ENCODE results near the gene POLR2E. TPM values are rescaled to one million over a fixed set of nuclear protein-coding genes. Genes with fewer than 3 reads are reported as not detected.
A peak's percentile ranks its signal among the peaks of the same experiment; 100 is the strongest.

The POLR2E gene
- total and polyA plus RNA-seq, 10 of the 15 experiments (the other 5 are each of a cell fraction or from before 2014, with no cell fraction given): 4.0 to 487 (median 200) TPM

GRCh38 chr19:1107661-1108261, 12.6 kb upstream of the POLR2E start:
- ATAC-seq: no peak
- FAIRE-seq: no peak
- intact Hi-C loops (cut with micrococcal nuclease; ENCODE audit: unreplicated experiment) (no loop called here), in situ Hi-C loops (cut with MboI) (loop anchor here (5.0 kb wide), 1 partner anchor 95 kb away; no protein-coding TSS in a partner anchor)
- RAD21 ChIA-PET (ENCODE audit: unreplicated experiment): interaction anchor here (1.3 kb wide), 1 partner anchor 13 kb away, joined by 3 read pairs; no protein-coding TSS in a partner anchor
- peaks cover 9% of the 10 kb centered on the region for H3K79me2 ChIP-seq (ENCODE audit: control insufficient read depth, insufficient read depth, low read length)
- H3K36me3 ChIP-seq (ENCODE audit: control insufficient read depth in 2 of 2, insufficient read depth in 2 of 2, low read length in 1 of 2): peaks cover 0 to 17% of the 10 kb centered on the region in 2 experiments; a peak in 2 of 4 replicates
- SMC1A ChIA-PET (ENCODE audit: uncharacterized antibody, unreplicated experiment): no interaction called here
- WGBS (ENCODE audit: insufficient coverage, insufficient replicate concordance, low lambda C conversion rate, missing lambda C conversion rate): 38% methylated on average over 25 of the region's 25 CpGs
- no peak overlapping the region for H3K4me2 ChIP-seq (ENCODE audit: control insufficient read depth, insufficient read depth)
- no peaks in the 10 kb centered on the region for H3K9me3 ChIP-seq (replicated peaks; ENCODE audit: control insufficient read depth, insufficient read depth, low read length)
- peaks cover 10% of the 10 kb centered on the region for H3K4me1 ChIP-seq (ENCODE audit: control insufficient read depth, insufficient read depth, low read length)
- no TSS peak for BruUV-seq (replicated peaks)
- no peak overlapping the region for H3K9ac ChIP-seq (ENCODE audit: control insufficient read depth, insufficient read depth, low read length)
- CTCF ChIA-PET: interaction anchor here (1.5 kb wide), 1 partner anchor 86 kb away, joined by 6 read pairs; no protein-coding TSS in a partner anchor
- no peak for DNase-seq (ENCODE audit: low read depth, low spot score)
- H3K27me3 ChIP-seq (replicated peaks in 1 of 2; ENCODE audit: control insufficient read depth in 2 of 2, insufficient read depth in 2 of 2, low read length in 1 of 2): no peaks in the 10 kb centered on the region
- H2AFZ ChIP-seq (ENCODE audit: control insufficient read depth, low read depth, low read length): no peak overlapping the region
- H3K27ac ChIP-seq (ENCODE audit: control insufficient read depth, insufficient read depth): no peak overlapping the region
- POLR2A ChIA-PET: no interaction called here
- H4K20me1 ChIP-seq (ENCODE audit: control insufficient read depth, insufficient read depth): no peaks in the 10 kb centered on the region; the same call in 1 of the 2 replicates
- no peak overlapping the region for H3K4me3 ChIP-seq
- TF ChIP-seq ZNF384 (IDR thresholded peaks at IDR 0.05; ENCODE audit: borderline replicate concordance, low read depth, low read length) (no peak), POLR2AphosphoS2 (IDR thresholded peaks at IDR 0.05; ENCODE audit: low read depth, low read length) (peak; percentile 40; the same call in 1 of the 2 replicates), RUNX3 (IDR thresholded peaks at IDR 0.05; ENCODE audit: low read length) (peak; percentile 27), STAT3 (IDR thresholded peaks at IDR 0.05; ENCODE audit: low read depth, low read length) (no peak), POLR2A (IDR thresholded peaks at IDR 0.05; ENCODE audit: low read depth, low read length) (peak; percentile 52), SRF (IDR thresholded peaks at IDR 0.05; ENCODE audit: low read depth in 2 of 2, low read length in 2 of 2) (no peak), CBFB (IDR thresholded peaks at IDR 0.05; ENCODE audit: low read depth) (peak; percentile 50; the same call in 1 of the 2 replicates), BACH1 (IDR thresholded peaks at IDR 0.05; ENCODE audit: borderline replicate concordance) (peak; percentile 74)

Measured in GM12878 (cell line).